NCI-H128 (cell line): ENCODE data around the gene TNIP1.

Source experiments
- DNase-seq: peaks from one replicate; lab custom pipeline; 2025; ENCODE audit not compliant: unreplicated experiment; lab: John Stamatoyannopoulos, UW

Gene TNIP1

GRCh38 chr5:151025250-151025606 is 55.6 kb downstream of the TNIP1 start:
- no peak for DNase-seq

DNA sequence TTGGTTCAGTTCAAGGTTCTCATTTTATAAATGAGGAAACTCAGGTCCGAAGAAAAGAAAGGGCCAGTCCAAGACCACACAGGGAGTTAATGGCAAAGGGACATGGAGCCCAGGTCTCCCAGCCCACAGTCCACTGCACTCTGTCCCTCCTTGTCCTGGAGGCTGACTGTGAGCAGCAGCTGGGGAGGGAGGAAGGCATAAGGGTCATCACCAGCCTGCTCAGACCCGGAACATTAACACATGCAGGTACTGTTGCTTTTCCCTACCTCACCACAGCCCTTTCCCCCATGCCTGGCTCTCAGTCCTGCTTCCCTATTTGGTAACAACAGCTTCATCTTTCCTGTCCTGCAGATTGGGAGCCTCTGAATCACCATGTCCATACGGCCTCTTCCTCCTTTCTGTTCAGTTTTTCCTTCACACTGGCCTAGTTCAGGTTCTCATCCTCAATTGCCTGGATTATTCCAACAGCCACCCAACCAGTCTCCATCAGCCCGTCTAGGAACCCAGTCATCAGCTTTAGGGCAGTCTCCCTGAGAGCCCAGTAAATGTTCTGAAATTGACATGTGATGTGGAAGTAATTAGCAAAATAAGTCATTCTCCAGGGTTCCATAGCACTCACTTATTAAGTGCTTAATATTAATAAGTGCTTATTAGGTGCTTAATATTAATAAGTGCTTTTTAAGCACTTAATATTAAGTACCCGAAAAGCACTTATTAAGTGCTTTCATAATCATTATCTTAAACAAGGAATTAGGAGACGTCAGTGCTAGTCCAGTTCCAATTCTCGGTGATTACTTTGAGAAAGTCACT is 56.2 kb downstream of the TNIP1 start:
- DNase-seq, result no peak

DNA sequence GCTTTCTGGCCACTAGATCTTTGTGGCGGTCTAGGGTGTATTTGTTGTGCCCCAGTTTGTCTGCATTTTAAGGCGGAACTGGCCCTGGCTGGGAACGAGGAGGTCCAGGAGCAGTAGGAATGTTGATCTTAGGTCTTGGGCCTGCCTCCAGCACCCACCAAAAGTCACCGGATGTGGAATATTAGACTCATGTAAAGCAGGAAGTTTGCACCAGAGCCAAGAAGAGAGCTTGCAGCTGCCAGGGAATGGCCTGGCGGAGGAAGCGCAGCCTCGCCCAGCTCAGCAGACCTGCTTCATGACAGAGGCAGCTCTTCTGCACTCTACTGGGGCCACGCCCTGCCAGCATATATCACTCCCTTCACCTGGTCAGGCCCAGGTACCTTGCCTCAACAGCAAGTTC is 57.2 kb downstream of the TNIP1 start:
- no peak for DNase-seq

GRCh38 chr5:151023047-151023615 is 57.7 kb downstream of the TNIP1 start:
- DNase-seq, result no peak

DNA sequence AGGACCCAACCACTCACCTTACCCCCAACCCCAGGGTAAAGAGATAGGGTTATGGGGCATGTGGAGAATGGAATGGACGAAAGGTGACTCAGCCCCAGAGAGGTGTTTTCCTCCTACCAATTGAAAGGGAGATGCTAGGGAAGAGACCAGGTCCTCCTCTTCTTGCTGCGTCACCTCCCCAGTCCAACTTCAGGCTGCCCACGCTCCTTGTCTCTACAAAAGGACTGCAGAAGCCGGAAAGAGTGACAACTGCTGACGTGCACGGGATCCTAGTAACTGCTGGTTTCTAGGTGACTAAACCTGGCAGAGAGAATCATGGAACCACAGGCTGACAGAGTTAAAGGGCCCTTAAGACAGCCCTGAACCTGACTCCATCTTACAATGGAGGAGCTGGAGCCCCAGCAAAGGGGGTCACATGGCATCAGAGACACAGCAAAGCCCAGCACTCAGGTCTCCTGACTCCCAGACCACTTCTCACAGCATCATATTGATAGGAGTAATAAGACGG is 58.3 kb downstream of the TNIP1 start:
- DNase-seq, result no peak

DNA sequence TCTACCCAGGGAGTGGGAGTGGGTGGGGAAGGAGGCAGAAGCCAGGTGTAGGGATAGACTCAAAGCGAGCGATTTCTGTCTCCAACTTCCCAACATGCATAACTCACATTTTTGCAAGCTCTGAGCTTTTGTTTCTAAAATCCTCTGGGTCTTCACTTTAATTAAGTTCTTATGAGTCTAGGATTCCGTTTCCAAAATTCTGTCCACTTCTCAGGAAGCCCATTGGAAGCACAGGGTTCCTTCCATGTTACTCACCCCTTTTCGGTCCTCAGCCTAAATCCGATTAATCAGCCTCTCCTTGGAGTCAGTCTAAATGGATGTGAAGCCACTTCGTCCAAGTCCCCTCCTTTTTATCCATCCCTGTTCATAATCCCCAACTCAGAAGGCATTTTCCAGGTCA is 59.1 kb downstream of the TNIP1 start:
- no peak for DNase-seq

- DNase-seq, result peak; percentile 10
Observed at GRCh38 chr5:151020304-151021110, 60.3 kb downstream of the TNIP1 start, which contains the start of gene GPX3. Gene GPX3, plus strand, starts transcription at chr5:151020591. Its CDS starts 64 bp downstream, at chr5:151020655.

GRCh38 chr5:151019331-151019730 is 61.5 kb downstream of the TNIP1 start:
- no peak for DNase-seq

- DNase-seq, result no peak
Observed at GRCh38 chr5:151018846-151019245, 62.0 kb downstream of the TNIP1 start.

DNA sequence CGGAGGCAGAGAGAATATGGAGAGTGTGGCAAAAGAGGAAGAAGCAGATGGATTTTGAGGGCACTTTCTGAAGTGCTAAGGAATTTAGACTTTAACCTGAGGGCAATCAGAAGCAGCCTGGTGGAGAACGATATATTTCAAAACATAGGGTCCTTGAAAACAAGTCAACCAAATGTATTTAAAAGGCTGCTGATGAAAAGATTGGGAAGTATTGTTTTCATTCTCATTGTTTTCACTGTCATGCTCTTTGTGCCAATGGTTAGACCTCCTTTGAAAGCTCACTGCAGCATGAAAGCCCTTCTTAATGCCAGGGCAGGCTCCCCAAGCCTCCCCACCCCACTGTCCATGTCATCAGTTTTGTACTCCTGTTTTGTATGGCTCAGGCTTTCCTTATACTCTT is 62.9 kb downstream of the TNIP1 start:
- DNase-seq, result no peak

GRCh38 chr5:151016700-151017099 is 64.1 kb downstream of the TNIP1 start:
- no peak for DNase-seq

DNA sequence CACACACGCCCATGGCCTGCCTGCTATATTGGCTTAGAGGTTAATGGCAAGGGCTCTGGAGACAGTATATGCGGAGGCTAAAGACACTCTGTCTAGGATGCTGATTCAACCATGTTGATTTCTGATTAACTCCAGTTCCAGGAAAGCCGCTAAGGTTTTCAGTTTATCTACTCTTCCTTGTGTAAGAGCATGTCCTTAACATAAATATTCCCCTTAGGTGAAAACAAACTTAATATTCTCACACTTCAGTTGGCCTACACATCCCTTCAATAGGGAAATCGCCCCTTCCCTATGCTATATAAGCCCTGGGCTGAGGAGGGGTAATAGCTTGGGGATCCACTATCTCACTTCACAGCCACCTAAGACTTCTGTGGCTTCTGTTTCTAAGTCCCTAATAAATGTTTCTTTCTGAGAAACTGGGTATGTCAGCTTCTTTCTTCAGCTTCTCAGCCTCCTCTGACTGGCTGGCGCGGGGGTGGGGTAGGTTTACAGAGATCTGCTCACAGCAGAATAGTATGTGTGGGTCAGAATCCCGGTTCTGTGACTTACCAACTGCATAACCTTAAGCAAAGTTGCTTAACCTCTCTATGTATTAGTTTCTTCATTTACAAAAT is 64.8 kb downstream of the TNIP1 start:
- no peak for DNase-seq

GRCh38 chr5:151014680-151015343 is 66.0 kb downstream of the TNIP1 start:
- DNase-seq, result no peak

DNA sequence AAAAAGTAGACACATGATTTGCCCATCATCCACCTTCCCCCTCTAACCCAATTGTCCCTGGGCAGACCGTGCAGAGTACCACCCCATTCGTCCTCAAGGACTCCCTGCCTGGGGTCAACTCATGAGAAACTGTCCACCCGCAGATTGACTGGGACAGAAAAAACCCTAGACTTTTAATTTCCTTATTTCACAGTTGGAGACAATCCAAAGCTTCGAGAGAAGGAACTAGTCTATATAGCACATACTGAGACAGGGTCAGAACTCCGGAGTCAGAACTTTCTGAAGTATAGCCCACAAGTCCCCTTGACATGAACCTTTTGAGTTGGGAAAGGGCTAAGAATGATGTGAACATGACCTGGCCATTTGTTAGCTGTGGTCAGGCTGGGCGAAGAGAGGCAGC is 68.0 kb downstream of the TNIP1 start:
- DNase-seq, result no peak

GRCh38 chr5:151008906-151009305 is 71.9 kb downstream of the TNIP1 start:
- no peak for DNase-seq

GRCh38 chr5:151008210-151008491 is 72.7 kb downstream of the TNIP1 start:
- no peak for DNase-seq

DNA sequence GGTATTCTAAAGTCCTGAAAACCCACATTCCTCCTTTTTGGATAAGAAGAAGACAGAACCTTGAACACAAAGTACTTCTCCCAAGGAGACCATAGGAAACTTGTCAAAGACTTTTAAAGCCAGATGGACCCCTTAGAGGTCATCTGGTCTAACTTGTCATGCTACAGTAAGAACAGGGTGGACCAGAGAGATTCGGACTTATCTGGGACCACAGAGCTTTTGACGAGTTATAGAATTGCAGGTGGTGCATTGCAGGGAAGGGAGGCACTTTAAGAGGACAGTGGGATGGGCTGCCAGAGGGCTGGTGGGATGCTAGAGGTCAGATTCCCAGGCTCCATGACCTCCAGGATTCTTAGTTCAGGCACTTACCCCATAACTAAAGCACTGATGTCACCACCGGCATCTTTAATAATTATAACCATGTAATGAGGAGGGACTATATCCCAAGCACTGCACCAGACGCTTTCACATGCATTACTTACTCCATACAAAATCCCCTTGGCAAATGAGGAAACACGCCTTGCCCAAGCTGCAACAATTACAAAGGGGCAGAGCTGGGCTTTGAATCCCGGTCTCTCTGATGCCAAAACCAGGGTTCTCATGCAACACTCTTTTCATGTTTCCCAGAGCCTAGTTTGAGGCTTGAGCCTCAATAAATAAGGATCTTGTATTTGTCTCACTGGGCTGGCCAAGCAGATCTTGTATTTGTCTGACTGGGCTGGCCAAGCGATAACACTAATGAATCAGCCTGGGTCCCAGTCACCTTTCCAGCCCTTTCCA is 73.2 kb downstream of the TNIP1 start:
- DNase-seq, result no peak

DNA sequence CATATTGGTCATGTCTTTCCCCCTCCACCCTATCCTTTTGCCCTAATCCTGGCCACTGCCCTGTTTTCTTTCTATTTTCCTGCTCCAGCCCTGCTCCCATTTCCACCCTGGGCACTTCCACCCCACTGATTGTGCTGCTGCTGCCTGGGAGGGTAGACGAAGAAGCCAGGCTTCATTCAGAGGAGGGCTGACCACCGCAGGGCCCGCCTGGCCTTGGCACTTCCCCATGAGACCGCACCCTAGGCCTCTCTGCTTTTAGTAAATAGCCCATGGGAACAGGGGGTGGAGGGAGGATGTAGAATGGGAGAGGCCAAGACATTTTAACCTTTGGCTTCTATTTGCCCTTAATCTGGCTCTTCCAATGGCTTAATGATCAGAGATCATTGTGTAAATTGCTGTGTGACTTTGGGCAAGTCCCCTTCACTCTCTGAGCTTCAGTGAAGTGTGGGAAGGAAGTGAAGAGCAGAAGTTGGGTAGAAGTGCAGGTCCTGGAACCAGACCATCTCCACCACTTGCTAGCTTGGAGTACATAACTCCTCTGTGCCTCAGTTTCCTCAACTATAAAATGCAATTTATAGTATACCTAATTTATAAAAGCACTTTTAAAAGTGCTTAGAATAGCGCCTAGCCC is 74.0 kb downstream of the TNIP1 start:
- no peak for DNase-seq

- no peak for DNase-seq
Observed at GRCh38 chr5:151005950-151006576, 74.8 kb downstream of the TNIP1 start.
